D721Med (cell line): ENCODE results near the gene MDGA2.

ENCODE experiments used
- DNase-seq: peaks from one replicate; pipeline ENCODE4 v3.0.0; 2011; ENCODE audit warnings: low spot score; ENCODE audit not compliant: insufficient read length
- FAIRE-seq: peaks from 2 replicates; lab custom pipeline; 2011; peaks lifted over from hg19 to GRCh38; lab: Jason Lieb, UNC
- CTCF ChIP-seq: IDR thresholded peaks from 2 replicates; pipeline ENCODE4 v1.5.1; 2012; ENCODE audit warnings: mild to moderate bottlenecking, control low read depth; ENCODE audit not compliant: insufficient read depth; ENCODE audit errors: missing control alignments

MDGA2 gene

DNA sequence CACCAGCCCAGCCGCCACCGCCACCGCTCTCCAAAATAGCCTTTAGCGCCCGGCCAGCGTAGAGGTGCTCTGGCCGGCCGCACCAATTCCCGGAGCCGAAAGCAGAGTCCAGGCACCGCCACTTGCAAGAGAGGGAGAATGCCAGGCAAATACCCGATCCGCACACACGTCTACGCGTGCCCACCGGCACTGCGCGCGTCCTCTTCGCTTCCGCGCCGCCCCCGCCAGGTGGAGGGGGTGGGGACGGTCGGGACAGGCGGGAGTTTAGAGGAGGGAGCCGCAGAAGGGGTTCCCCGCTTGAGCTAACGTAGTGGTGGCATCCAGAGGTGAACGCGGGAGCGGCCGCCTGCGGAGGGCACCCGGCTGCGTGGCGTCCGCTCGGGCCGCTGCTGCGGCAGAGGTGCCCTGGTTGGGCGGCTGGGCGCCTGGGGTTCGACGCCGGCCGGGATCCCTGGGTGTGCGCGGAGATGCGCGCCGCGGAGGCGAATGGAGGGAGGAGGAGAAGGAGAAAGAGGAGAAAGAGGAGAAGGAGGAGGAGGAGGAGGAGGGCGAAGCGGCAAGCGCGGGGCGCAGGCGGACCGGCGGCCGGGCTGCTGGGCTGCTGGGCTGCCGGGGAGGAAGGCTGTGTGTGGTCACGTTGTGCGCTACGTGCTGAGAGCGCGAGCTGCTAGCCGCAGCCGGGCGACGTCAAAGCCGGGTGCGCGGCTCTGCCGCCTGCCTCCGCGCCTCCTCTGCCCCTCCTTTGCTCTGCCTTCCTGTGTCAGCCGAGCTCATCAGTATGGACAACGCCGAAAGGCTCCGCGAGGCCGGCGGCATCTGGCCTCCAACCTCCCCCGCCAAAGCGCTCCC is at the start of gene MDGA2:
MDGA2 (minus strand) TSS at position 140 of the 849 bp plus-strand sequence.
- DNase-seq = no peak
- no peak for FAIRE-seq
- TF ChIP-seq CTCF = no peak

- no peak for DNase-seq
- FAIRE-seq = no peak
Observed at GRCh38 chr14:47722929-47723693, 47.7 kb upstream of the MDGA2 start.

DNA sequence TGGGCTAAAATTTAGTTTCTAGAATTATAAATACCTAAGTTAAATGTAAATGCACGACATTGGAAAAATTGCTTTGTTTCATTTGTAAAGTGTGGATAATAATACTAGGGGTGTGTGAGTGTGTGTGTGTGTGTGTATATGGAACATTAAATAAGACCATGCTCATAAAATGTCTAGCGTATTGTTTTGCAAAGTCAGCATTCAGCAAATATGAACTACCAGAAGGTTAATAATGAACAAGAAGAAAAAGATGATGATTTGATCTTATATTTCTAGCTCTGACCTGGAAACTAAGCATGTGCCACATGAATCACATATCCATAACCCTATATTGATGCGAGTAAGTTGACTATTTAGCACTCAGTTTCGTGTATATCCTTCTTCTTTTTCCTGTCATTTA is 44.9 kb upstream of the MDGA2 start:
- no peak for FAIRE-seq
- DNase-seq = no peak
- no peak for TF ChIP-seq CTCF

More at GRCh38 chr14:47722929-47723693, 47.7 kb upstream of the MDGA2 start:
- TF ChIP-seq CTCF = no peak

- peak; percentile 51 for FAIRE-seq
- TF ChIP-seq CTCF = no peak
- no peak for DNase-seq
Observed at GRCh38 chr14:47715330-47715729, 39.9 kb upstream of the MDGA2 start.

DNA sequence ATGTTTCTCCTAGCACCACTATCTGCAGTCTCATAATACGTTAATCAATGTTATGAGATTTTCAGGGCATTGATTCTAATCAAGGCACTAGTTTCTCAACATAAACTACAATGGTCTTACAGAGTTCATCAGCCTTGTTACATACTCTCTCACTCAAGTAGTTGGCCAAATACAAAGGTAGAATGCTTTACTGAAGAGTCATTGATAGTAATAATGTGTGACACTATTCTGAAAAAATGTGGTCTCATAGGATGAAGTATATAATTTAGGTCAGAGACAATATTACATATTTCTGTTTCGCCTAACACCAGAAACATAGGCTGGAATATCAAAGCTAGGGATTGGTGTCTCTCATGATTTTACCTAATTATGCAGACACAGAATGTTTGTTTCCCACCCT is 35.2 kb upstream of the MDGA2 start:
- DNase-seq (no peak), FAIRE-seq (no peak)
- no peak for TF ChIP-seq CTCF

- FAIRE-seq (no peak), DNase-seq (no peak)
- TF ChIP-seq CTCF = no peak
Observed at GRCh38 chr14:47705683-47706082, 30.3 kb upstream of the MDGA2 start.

- no peak for TF ChIP-seq CTCF
- FAIRE-seq (no peak), DNase-seq (no peak)
Observed at GRCh38 chr14:47691829-47692228, 16.4 kb upstream of the MDGA2 start.
